ENCODE data around the gene MBNL3. TPM values are rescaled to one million over a fixed set of nuclear protein-coding genes. Genes with fewer than 3 reads are reported as not detected.

Gene MBNL3
- total and polyA plus RNA-seq, 2 donors (not counting 3 experiments of a cell fraction or from before 2014, with no cell fraction given) = 1.8 to 5.6 TPM

DNA sequence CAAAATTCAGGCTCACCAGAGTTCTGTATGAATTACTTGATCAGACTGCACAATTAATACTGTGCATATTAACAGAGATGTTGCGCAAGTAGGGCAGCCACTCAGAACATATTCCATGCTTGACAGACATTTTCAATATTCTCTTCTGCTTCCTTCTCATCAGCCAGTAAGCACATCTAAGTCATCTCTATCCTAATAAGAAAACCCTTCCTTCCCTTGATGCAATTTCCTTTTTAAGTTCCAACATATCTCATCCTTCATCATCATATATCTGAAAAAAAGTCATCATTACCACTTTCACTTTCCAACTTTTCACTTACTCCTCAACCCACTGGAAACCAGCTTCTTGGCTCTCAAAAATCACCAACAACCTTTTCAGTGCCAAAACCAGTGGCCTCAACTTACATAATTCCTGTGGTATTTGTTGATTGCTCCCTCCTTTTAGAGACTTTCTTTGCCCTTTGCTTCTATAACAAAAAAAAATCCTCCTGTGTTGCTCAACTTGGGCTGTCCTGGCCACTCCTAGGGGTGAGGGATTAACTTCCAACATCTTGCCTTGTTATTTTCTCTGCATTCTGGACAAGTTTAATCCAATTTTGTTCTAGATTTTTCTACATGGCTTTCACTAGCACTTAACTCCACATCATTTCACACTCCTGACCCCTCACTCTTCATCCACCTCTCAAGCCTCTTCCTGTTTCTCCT lies 14.1 kb downstream of the MBNL3 start:
- Histone ChIP-seq H3K9me3 (replicated peaks; ENCODE audit: control insufficient read depth, insufficient read depth, low read length) (no peaks in the 10 kb centered on the region), H2AFZ (ENCODE audit: low read depth, low read length) (no peak overlapping the region), H3K4me2 (ENCODE audit: insufficient read depth, low read length) (no peak overlapping the region), H3K27ac (ENCODE audit: insufficient read depth, low read depth, low read length) (no peak overlapping the region), H3K9me1 (replicated peaks; ENCODE audit: control insufficient read depth, extremely low read depth, insufficient read depth, low read length) (no peaks in the 10 kb centered on the region), H3K79me2 (ENCODE audit: control insufficient read depth, insufficient read depth, low read length) (no peaks in the 10 kb centered on the region), H4K20me1 (replicated peaks; ENCODE audit: control insufficient read depth, extremely low read depth, insufficient read depth, low read length) (no peaks in the 10 kb centered on the region), H3K36me3 (ENCODE audit: control insufficient read depth in 2 of 2, extremely low read depth in 1 of 2, insufficient read depth in 2 of 2, low read length in 2 of 2) (no peaks in the 10 kb centered on the region), H3K27me3 (ENCODE audit: control insufficient read depth in 2 of 2, insufficient read depth in 2 of 2, low read length in 2 of 2) (no peaks in the 10 kb centered on the region), H3K4me1 (ENCODE audit: control insufficient read depth, extremely low read depth, insufficient read depth, low read length) (no peaks in the 10 kb centered on the region), H3K9ac (replicated peaks; ENCODE audit: extremely low read depth, insufficient read depth, low read length) (no peak overlapping the region), H3K4me3 (replicated peaks in 1 of 3; ENCODE audit: insufficient read depth in 1 of 3, low read depth in 1 of 3, low read length in 3 of 3) (no peak overlapping the region)
- no TSS peak for BruUV-seq (replicated peaks)
- CTCF ChIA-PET = no interaction called here
- POLR2A ChIA-PET = no interaction called here
- FAIRE-seq = peak; percentile 35
- no peak for TF ChIP-seq POLR2AphosphoS5 (IDR thresholded peaks at IDR 0.05; ENCODE audit: insufficient read depth, low read depth, low read length)
- no peak for TF ChIP-seq EZH2 (IDR thresholded peaks at IDR 0.05; ENCODE audit: borderline replicate concordance, low read depth, low read length, severe bottlenecking)
- no peak for TF ChIP-seq FOS (IDR thresholded peaks at IDR 0.05; ENCODE audit: borderline replicate concordance, insufficient read depth, low read length)
- TF ChIP-seq MYC (IDR thresholded peaks at IDR 0.05; ENCODE audit: low read depth, low read length) = no peak
- dilution Hi-C loops (cut with MboI; ENCODE audit: extremely low pct_ligation_motif_present, low sequenced_read_pairs) (no loop called here), intact Hi-C loops (cut with micrococcal nuclease) (no loop called here)
- DNase-seq (ENCODE audit: low read depth, low spot score) = no peak

DNA sequence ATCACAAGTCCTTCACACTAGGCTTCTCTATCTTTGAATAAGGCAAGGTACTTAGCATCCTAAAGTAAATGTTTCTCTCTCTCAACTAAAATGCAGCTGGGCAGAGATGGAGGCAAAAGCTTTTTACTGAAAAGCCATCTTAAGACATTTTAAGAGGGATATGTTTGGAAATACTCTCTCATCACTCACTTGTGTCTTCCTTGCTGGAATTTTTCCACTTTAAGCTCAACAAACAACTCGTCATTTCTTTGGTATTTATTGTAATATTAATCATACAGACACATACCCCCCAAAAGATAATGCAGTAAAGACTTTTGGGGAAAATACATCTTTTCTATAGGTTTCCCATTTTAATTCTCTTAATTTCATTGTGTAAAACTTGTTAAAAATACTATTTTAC lies 16.4 kb downstream of the MBNL3 start:
- intact Hi-C loops (cut with micrococcal nuclease) (no loop called here), dilution Hi-C loops (cut with MboI; ENCODE audit: extremely low pct_ligation_motif_present, low sequenced_read_pairs) (no loop called here)
- DNase-seq (ENCODE audit: low read depth, low spot score) = no peak
- ChIA-PET POLR2A (no interaction called here), CTCF (interaction anchor here (1.3 kb wide), 1 partner anchor 10 kb away, joined by 6 read pairs; no protein-coding TSS in a partner anchor)
- Histone ChIP-seq H3K9me1 (replicated peaks; ENCODE audit: control insufficient read depth, extremely low read depth, insufficient read depth, low read length) (no peaks in the 10 kb centered on the region), H3K4me1 (ENCODE audit: control insufficient read depth, extremely low read depth, insufficient read depth, low read length) (no peaks in the 10 kb centered on the region), H3K9me3 (replicated peaks; ENCODE audit: control insufficient read depth, insufficient read depth, low read length) (no peaks in the 10 kb centered on the region), H3K4me3 (replicated peaks in 1 of 3; ENCODE audit: insufficient read depth in 1 of 3, low read depth in 1 of 3, low read length in 3 of 3) (no peak overlapping the region), H3K79me2 (ENCODE audit: control insufficient read depth, insufficient read depth, low read length) (no peaks in the 10 kb centered on the region), H4K20me1 (replicated peaks; ENCODE audit: control insufficient read depth, extremely low read depth, insufficient read depth, low read length) (no peaks in the 10 kb centered on the region), H3K9ac (replicated peaks; ENCODE audit: extremely low read depth, insufficient read depth, low read length) (no peak overlapping the region), H2AFZ (ENCODE audit: low read depth, low read length) (no peak overlapping the region), H3K27ac (ENCODE audit: insufficient read depth, low read depth, low read length) (no peak overlapping the region), H3K4me2 (ENCODE audit: insufficient read depth, low read length) (no peak overlapping the region), H3K27me3 (ENCODE audit: control insufficient read depth in 2 of 2, insufficient read depth in 2 of 2, low read length in 2 of 2) (no peaks in the 10 kb centered on the region), H3K36me3 (ENCODE audit: control insufficient read depth in 2 of 2, extremely low read depth in 1 of 2, insufficient read depth in 2 of 2, low read length in 2 of 2) (no peaks in the 10 kb centered on the region)
- no TSS peak for BruUV-seq (replicated peaks)
- no peak for FAIRE-seq
- TF ChIP-seq, protein P1, sequence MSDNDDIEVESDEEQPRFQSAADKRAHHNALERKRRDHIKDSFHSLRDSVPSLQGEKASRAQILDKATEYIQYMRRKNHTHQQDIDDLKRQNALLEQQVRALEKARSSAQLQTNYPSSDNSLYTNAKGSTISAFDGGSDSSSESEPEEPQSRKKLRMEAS (IDR thresholded peaks at IDR 0.05; ENCODE audit: insufficient read depth, insufficient read length) = no peak
- TF ChIP-seq POLR2A (IDR thresholded peaks at IDR 0.05; ENCODE audit: low read depth, low read length) = no peak
- no peak for TF ChIP-seq EZH2 (IDR thresholded peaks at IDR 0.05; ENCODE audit: borderline replicate concordance, low read depth, low read length, severe bottlenecking)
- TF ChIP-seq CTCF (IDR thresholded peaks at IDR 0.05; ENCODE audit: extremely low read depth in 1 of 2, insufficient read depth in 1 of 2, low read depth in 1 of 2, low read length in 2 of 2) = no peak
- TF ChIP-seq POLR2AphosphoS5 (IDR thresholded peaks at IDR 0.05; ENCODE audit: insufficient read depth, low read depth, low read length) = no peak
